MCF 10A (cell line): ENCODE data around the gene PCNX2. TPM values are rescaled to one million over a fixed set of nuclear protein-coding genes. Genes with fewer than 3 reads are reported as not detected.
"Not testable (repeated sequence)": the region's sequence is repeated elsewhere in the genome, so short reads cannot be mapped to it uniquely, and the experiment has no call there.

Source experiments
- BruUV-seq: library from RNA; stranded (reverse); fragments of 400-500 nt; replicated peaks from 2 replicates; lab custom pipeline; 2021; lab: Mats Ljungman, UMichigan
- CTCF ChIA-PET: fragments of 300-600 bp; sonication (Branson Sonifier 250); formaldehyde crosslinking; extraction: SDS; loops from one replicate; lab custom pipeline; 2021; ENCODE audit warnings: antibody characterized with exemption, inconsistent platforms; lab: Yijun Ruan, JAX
- POLR2A ChIA-PET: fragments of 300-600, 350-650 bp; sonication (Branson Sonifier 250); formaldehyde crosslinking; extraction: SDS; loops from one replicate; lab custom pipeline; 2020; ENCODE audit warnings: antibody characterized with exemption, inconsistent platforms; lab: Yijun Ruan, JAX
- DNase-seq: peaks from one replicate; pipeline ENCODE4 v3.0.0-alpha.2; 2018; ENCODE audit not compliant: unreplicated experiment
- H3K27ac Mint-ChIP-seq: one replicate; pipeline ENCODE4 v1.8.0; 2022; ENCODE audit warnings: mild to moderate bottlenecking, low read depth, mixed read lengths; ENCODE audit not compliant: unreplicated experiment
- H3K27me3 Mint-ChIP-seq: one replicate; pipeline ENCODE4 v1.8.0; 2022; ENCODE audit warnings: mixed read lengths; ENCODE audit not compliant: insufficient read depth, unreplicated experiment
- H3K36me3 Mint-ChIP-seq: one replicate; pipeline ENCODE4 v1.8.0; 2022; ENCODE audit warnings: mild to moderate bottlenecking, moderate library complexity, mixed read lengths; ENCODE audit not compliant: insufficient read depth, unreplicated experiment
- H3K4me1 Mint-ChIP-seq: one replicate; pipeline ENCODE4 v1.8.0; 2022; ENCODE audit warnings: mixed read lengths; ENCODE audit not compliant: insufficient read depth, unreplicated experiment
- H3K4me3 Mint-ChIP-seq: one replicate; pipeline ENCODE4 v1.8.0; 2022; ENCODE audit warnings: mild to moderate bottlenecking, moderate library complexity, mixed read lengths; ENCODE audit not compliant: unreplicated experiment
- H3K9me3 Mint-ChIP-seq: one replicate; pipeline ENCODE4 v1.8.0; 2022; ENCODE audit warnings: mixed read lengths; ENCODE audit not compliant: unreplicated experiment
- intact Hi-C: fragments of 100-400 bp; cut with micrococcal nuclease; formaldehyde crosslinking; loops from 2 replicates; pipeline ENCODE4 v1.14.1; 2022
- total RNA-seq: library from RNA; stranded (reverse); gene quantifications from 2 replicates; pipeline ENCODE4 v1.2.3, GENCODE V29; 2022
- TF ChIP-seq, protein P1 (sequence below): fragments of 200-600 bp; IDR thresholded peaks from one replicate; pipeline ENCODE4 v1.8.0; 2022; ENCODE audit warnings: antibody characterized with exemption, mild to moderate bottlenecking; ENCODE audit not compliant: unreplicated experiment

PCNX2 gene
- total RNA-seq, 1 experiment from 2014 or later = 80.5 TPM

- intact Hi-C loops = no loop called here
- H3K9me3 Mint-ChIP-seq = peaks cover 8% of the 10 kb centered on the region
- ChIA-PET CTCF (interaction anchor here (0.7 to 1.1 kb wide), 4 partner anchors 10 to 369 kb away, joined by 3 to 5 read pairs (median 4); no protein-coding TSS in a partner anchor), POLR2A (interaction anchor here (0.7 to 1.5 kb wide), 4 partner anchors 11 to 1139 kb away, joined by 3 to 4 read pairs (median 3); no protein-coding TSS in a partner anchor)
- no peak overlapping the region for H3K4me3 Mint-ChIP-seq
- H3K4me1 Mint-ChIP-seq = no peaks in the 10 kb centered on the region
- no peak for DNase-seq
- H3K27ac Mint-ChIP-seq = no peak overlapping the region
- no TSS peak for BruUV-seq
- TF ChIP-seq, protein P1, sequence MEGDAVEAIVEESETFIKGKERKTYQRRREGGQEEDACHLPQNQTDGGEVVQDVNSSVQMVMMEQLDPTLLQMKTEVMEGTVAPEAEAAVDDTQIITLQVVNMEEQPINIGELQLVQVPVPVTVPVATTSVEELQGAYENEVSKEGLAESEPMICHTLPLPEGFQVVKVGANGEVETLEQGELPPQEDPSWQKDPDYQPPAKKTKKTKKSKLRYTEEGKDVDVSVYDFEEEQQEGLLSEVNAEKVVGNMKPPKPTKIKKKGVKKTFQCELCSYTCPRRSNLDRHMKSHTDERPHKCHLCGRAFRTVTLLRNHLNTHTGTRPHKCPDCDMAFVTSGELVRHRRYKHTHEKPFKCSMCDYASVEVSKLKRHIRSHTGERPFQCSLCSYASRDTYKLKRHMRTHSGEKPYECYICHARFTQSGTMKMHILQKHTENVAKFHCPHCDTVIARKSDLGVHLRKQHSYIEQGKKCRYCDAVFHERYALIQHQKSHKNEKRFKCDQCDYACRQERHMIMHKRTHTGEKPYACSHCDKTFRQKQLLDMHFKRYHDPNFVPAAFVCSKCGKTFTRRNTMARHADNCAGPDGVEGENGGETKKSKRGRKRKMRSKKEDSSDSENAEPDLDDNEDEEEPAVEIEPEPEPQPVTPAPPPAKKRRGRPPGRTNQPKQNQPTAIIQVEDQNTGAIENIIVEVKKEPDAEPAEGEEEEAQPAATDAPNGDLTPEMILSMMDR = no peak
- H3K36me3 Mint-ChIP-seq = peaks cover 30% of the 10 kb centered on the region
- no peaks in the 10 kb centered on the region for H3K27me3 Mint-ChIP-seq
Measured at GRCh38 chr1:233006108-233006507, 289.4 kb downstream of the PCNX2 start.

GRCh38 chr1:233005703-233006102 is 289.8 kb downstream of the PCNX2 start:
- intact Hi-C loops = no loop called here
- POLR2A ChIA-PET = interaction anchor here (0.7 to 1.1 kb wide), 2 partner anchors 10 to 94 kb away, joined by 3 read pairs; no protein-coding TSS in a partner anchor
- peaks cover 8% of the 10 kb centered on the region for H3K9me3 Mint-ChIP-seq
- DNase-seq = no peak
- no peak overlapping the region for H3K4me3 Mint-ChIP-seq
- H3K36me3 Mint-ChIP-seq = peaks cover 34% of the 10 kb centered on the region
- CTCF ChIA-PET = interaction anchor here (0.7 to 1.1 kb wide), 4 partner anchors 11 to 369 kb away, joined by 3 to 4 read pairs (median 4); no protein-coding TSS in a partner anchor
- no TSS peak for BruUV-seq
- no peak overlapping the region for H3K27ac Mint-ChIP-seq
- no peaks in the 10 kb centered on the region for H3K4me1 Mint-ChIP-seq
- TF ChIP-seq, protein P1 = no peak
- H3K27me3 Mint-ChIP-seq = no peaks in the 10 kb centered on the region

DNA sequence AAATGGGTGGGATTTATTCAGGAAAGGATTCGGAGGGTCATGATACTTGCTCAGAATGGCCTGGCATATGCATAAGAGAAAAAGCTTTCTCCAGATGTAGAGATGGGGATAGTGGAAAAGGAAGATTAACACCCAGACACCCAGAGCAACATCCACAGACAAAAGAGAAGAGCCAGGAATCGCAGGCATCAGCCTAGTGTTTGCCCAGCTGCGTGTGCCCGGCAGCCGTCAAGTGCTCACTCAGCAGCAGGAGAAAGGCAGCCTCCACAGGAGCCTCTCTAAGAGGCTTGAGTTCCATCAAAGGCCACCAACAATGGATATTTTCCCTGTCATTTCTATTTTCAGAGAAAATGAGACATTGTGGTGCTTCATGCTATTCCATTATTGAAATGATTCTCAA is 290.4 kb downstream of the PCNX2 start:
- no TSS peak for BruUV-seq
- TF ChIP-seq, protein P1 = no peak

GRCh38 chr1:233004451-233004850 is 291.1 kb downstream of the PCNX2 start:
- DNase-seq = no peak
- Mint-ChIP-seq H3K4me3 (no peak overlapping the region), H3K27ac (no peak overlapping the region), H3K9me3 (peaks cover 8% of the 10 kb centered on the region), H3K4me1 (no peaks in the 10 kb centered on the region), H3K27me3 (no peaks in the 10 kb centered on the region), H3K36me3 (peaks cover 45% of the 10 kb centered on the region)
- intact Hi-C loops = no loop called here
- CTCF ChIA-PET = no interaction called here
- TF ChIP-seq, protein P1 = no peak
- POLR2A ChIA-PET = interaction anchor here (0.7 kb wide), 1 partner anchor 168 kb away, joined by 3 read pairs; no protein-coding TSS in a partner anchor
- BruUV-seq = no TSS peak

More for the DNA sequence above, 290.4 kb downstream of the PCNX2 start:
- ChIA-PET CTCF (interaction anchor here (1.1 kb wide), 1 partner anchor 11 kb away, joined by 4 read pairs; no protein-coding TSS in a partner anchor), POLR2A (interaction anchor here (0.7 to 1.1 kb wide), 2 partner anchors 95 to 167 kb away, joined by 3 read pairs; no protein-coding TSS in a partner anchor)
- Mint-ChIP-seq H3K27me3 (no peaks in the 10 kb centered on the region), H3K27ac (no peak overlapping the region), H3K9me3 (peaks cover 8% of the 10 kb centered on the region), H3K36me3 (peaks cover 38% of the 10 kb centered on the region), H3K4me1 (no peaks in the 10 kb centered on the region), H3K4me3 (no peak overlapping the region)
- DNase-seq = no peak
- intact Hi-C loops = no loop called here

GRCh38 chr1:233003638-233004037 is 291.9 kb downstream of the PCNX2 start:
- H3K36me3 Mint-ChIP-seq = peaks cover 53% of the 10 kb centered on the region
- H3K27me3 Mint-ChIP-seq, POLR2A ChIA-PET, H3K27ac Mint-ChIP-seq, H3K4me1 Mint-ChIP-seq, DNase-seq, H3K4me3 Mint-ChIP-seq, CTCF ChIA-PET, intact Hi-C loops, BruUV-seq, H3K9me3 Mint-ChIP-seq: not testable (repeated sequence)
